Body of pancreas (tissue), 4 donors: ENCODE results near the gene ZEB2. TPM values are rescaled to one million over a fixed set of nuclear protein-coding genes. Genes with fewer than 3 reads are reported as not detected.

Experiments
- ATAC-seq: fragments of 150-250 bp; one replicate; pipeline ENCODE4 v1.9.1; 2016
- DNase-seq, 4 donors: peaks; one replicate each; pipeline ENCODE4 v3.0.0-alpha.2; 2019
- H3K27ac ChIP-seq, 4 donors: fragments of 200-600 bp; sonication (generic); 1 replicate in 3 of 4; 2 replicates in 1 of 4; pipeline versions ENCODE4 v1.5.1 to v1.6.1; 2016 to 2019; ENCODE audit warnings: mild to moderate bottlenecking in 1 of 4, mixed read lengths in 1 of 4, moderate library complexity in 1 of 4
- H3K27me3 ChIP-seq, 2 donors: fragments of 200-600 bp; sonication (generic); one replicate each; pipeline ENCODE4 v1.6.0; 2016; ENCODE audit warnings: mild to moderate bottlenecking in 1 of 2
- H3K36me3 ChIP-seq, 2 donors: fragments of 200-600 bp; sonication (generic); replicated peaks in 1 of 2; 2 replicates each; pipeline ENCODE4 v1.5.1; 2016; ENCODE audit warnings: low read depth in 2 of 2; ENCODE audit not compliant: insufficient read depth in 1 of 2
- H3K4me1 ChIP-seq: fragments of 200-600 bp; sonication (generic); one replicate; pipeline ENCODE4 v1.6.0; 2016
- H3K4me3 ChIP-seq, 2 donors: fragments of 200-600 bp; sonication (generic); 1 replicate in 1 of 2; 2 replicates in 1 of 2; pipeline ENCODE4 v1.5.1; 2016 to 2019
- H3K9me3 ChIP-seq, 3 donors: fragments of 200-600 bp; sonication (generic); 1 replicate in 2 of 3; 2 replicates in 1 of 3; pipeline ENCODE4 v1.5.1; 2016
- CTCF ChIP-seq, 7 experiments: fragments of 450-650 bp in 4 of 7; fragments of 200-600 bp in 3 of 7; sonication (generic) in 3 of 7; IDR thresholded peaks; one replicate each; pipeline ENCODE4 v1.5.1; 2016 to 2019; ENCODE audit warnings: antibody characterized with exemption in 7 of 7
- POLR2A ChIP-seq, 3 donors: fragments of 450-650 bp; IDR thresholded peaks; one replicate each; pipeline ENCODE4 v1.6.1; 2016; ENCODE audit warnings: antibody characterized with exemption in 3 of 3, mild to moderate bottlenecking in 2 of 3
- WGBS, 2 donors: methylation state at CpG; one replicate each; pipeline ENCODE4 v1.1.5; 2017; 5-methylcytosine and 5-hydroxymethylcytosine counted together
- intact Hi-C: fragments of 100-400 bp; cut with DNase I; formaldehyde crosslinking; loops from one replicate; pipeline ENCODE4 v1.15.1; 2023
- total RNA-seq, 2 donors: library from RNA; depleted of rRNA; stranded (reverse); fragments of >200 nt; gene quantifications; one replicate each; pipeline ENCODE4 v1.1.0, GENCODE V29; 2016

ZEB2 gene
- total RNA-seq, 2 donors from 2014 or later: 18.5 to 24.6 TPM

- Histone ChIP-seq H3K27me3 (no peaks in the 10 kb centered on the region), H3K36me3 (no peaks in the 10 kb centered on the region), H3K4me3 (no peak overlapping the region), H3K9me3 (no peaks in the 10 kb centered on the region), H3K4me1 (peaks cover 7% of the 10 kb centered on the region), H3K27ac (peak overlapping the region in 1 of 4 donors; percentile 24)
- ATAC-seq (no peak), DNase-seq (no peak)
- intact Hi-C loops: no loop called here
- 61 to 69% methylated on average over 1 of the region's 1 CpG for WGBS, 2 donors
- TF ChIP-seq CTCF (IDR thresholded peaks at IDR 0.05): no peak
- no peak for TF ChIP-seq POLR2A (IDR thresholded peaks at IDR 0.05)
Measured at GRCh38 chr2:144426355-144426754, 93.6 kb downstream of the ZEB2 start.

DNA sequence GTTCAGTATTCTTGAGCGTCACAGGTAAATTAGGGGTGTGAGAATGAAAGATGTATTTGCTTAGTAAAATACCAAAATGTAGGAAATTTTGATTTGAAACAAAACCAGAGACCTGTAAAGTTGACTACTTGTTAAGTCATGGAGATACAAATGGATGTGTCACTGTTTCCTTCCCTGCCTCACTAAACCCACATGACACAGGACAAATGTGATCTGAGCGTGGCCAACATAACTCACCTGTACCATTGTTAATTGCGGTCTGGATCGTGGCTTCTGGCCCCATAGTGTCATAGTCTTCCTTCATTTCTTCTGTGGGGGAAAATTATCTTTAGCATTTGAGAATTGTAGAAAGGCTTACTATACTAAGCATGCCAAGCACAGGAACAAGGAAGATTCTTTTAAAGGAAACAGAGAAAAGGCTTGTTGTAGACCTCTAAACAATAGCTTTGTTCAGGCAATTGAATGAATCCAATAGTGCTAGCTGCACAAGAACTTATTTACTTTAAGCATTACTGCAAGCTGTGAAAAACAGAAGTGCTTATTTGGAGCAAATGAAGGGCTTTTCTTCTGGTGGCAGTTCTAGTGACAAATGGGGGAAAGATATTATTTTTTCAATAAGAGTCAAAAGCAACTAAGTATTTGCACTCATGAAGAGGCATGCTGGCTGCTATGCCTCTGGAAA lies 95.2 kb downstream of the ZEB2 start:
- Histone ChIP-seq H3K36me3 (no peaks in the 10 kb centered on the region), H3K9me3 (no peaks in the 10 kb centered on the region), H3K27ac (no peak overlapping the region), H3K4me3 (no peak overlapping the region), H3K27me3 (no peaks in the 10 kb centered on the region), H3K4me1 (peaks cover 7% of the 10 kb centered on the region)
- 82 to 86% methylated on average over 4 of the region's 4 CpGs for WGBS, 2 donors
- DNase-seq (no peak), ATAC-seq (no peak)
- intact Hi-C loops: no loop called here
- TF ChIP-seq POLR2A (IDR thresholded peaks at IDR 0.05) (no peak), CTCF (IDR thresholded peaks at IDR 0.05) (no peak)

DNA sequence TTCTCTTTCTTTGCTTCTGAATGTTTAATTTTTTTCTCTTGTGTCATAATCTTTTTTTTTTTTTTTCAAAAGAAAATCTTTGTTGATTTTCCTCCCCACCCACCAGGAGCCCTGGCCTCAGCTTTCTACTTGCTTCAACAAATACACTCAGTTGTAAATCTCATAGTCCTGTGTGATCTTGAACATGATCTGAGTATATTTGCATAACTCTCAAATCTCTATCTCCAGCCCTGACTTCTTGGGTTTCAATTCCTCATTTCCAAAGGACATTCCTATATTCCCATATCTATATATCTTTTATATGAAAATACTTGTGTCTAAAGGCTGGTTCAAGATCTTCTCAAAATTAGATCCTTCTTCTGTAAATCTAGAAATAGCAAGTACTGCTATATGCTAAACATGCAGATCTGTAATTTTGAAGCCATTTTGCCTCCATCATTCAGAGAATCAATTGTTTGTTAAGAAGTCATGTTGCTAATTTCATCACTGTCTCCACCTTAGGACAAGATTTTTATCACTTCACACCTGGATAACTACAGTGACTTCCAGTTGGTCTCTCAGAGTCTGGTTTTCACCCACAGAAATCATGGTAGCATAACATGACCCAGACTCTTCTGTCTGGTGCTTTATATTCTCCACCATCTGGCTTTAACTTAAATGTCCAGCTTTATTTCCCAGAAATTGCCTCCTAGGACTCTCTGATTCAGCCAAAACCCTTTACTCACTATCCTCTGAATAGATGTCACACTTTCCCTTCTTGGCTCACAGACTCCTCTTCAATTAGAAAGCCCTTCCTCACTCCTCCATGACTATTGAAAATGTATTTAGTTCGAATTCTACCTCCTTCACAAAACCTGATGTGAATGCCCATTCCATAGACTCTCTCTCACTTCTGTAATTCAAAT lies 98.1 kb downstream of the ZEB2 start:
- ATAC-seq: no peak
- Histone ChIP-seq H3K36me3 (no peaks in the 10 kb centered on the region), H3K9me3 (no peaks in the 10 kb centered on the region), H3K4me1 (no peaks in the 10 kb centered on the region), H3K27me3 (no peaks in the 10 kb centered on the region), H3K27ac (no peak overlapping the region), H3K4me3 (no peak overlapping the region)
- intact Hi-C loops: no loop called here
- DNase-seq: no peak
- TF ChIP-seq CTCF (IDR thresholded peaks at IDR 0.05) (no peak), POLR2A (IDR thresholded peaks at IDR 0.05) (no peak)
- 47 to 61% methylated on average over 1 of the region's 1 CpG for WGBS, 2 donors

DNA sequence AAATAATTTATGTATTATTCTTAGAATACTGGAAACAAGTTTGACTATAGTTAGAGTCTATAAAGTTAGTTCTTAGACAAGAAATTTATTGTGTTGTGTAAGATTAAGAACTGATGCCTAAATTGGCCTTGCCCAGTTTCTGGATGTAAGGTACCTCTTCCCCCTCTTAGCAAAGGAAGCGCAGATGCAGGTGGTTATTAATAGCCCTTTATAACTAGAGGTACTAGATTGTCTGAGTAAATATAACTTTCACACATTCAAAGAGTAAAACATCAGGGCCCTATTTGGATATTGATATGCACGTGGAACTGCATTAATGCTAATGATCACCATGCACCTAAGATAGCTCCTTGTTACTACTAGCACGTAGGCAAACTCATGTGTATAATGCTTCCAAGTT lies 100.7 kb downstream of the ZEB2 start:
- no peaks in the 10 kb centered on the region for H3K36me3 ChIP-seq
- H3K4me1 ChIP-seq: no peaks in the 10 kb centered on the region
- ATAC-seq (no peak), DNase-seq (no peak)
- no peaks in the 10 kb centered on the region for H3K9me3 ChIP-seq
- TF ChIP-seq POLR2A (IDR thresholded peaks at IDR 0.05) (no peak), CTCF (IDR thresholded peaks at IDR 0.05) (no peak)
- WGBS, 2 donors: 80 to 85% methylated on average over 3 of the region's 3 CpGs
- no peak overlapping the region for H3K4me3 ChIP-seq
- H3K27ac ChIP-seq: no peak overlapping the region
- intact Hi-C loops: no loop called here
- no peaks in the 10 kb centered on the region for H3K27me3 ChIP-seq
